Measurements from ENCODE around the gene IGFBP7. TPM values are rescaled to one million over a fixed set of nuclear protein-coding genes. Genes with fewer than 3 reads are reported as not detected.

Gene IGFBP7
- polyA plus RNA-seq, 1 donor = 90.4 TPM

- no peaks in the 10 kb centered on the region for H3K36me3 ChIP-seq (ENCODE audit: control insufficient read depth, insufficient read depth, low read length)
- H3K9me3 ChIP-seq (ENCODE audit: control insufficient read depth, low read depth, low read length) = no peaks in the 10 kb centered on the region
- H3K4me1 ChIP-seq (ENCODE audit: control insufficient read depth, insufficient read depth, low read length) = no peaks in the 10 kb centered on the region
- DNase-seq = no peak
- peaks cover 11% of the 10 kb centered on the region for H3K27me3 ChIP-seq (ENCODE audit: control insufficient read depth, insufficient read depth, low read length)
- no CpG with 5 or more reads among the region's 3 CpGs for WGBS (ENCODE audit: insufficient coverage, low lambda C conversion rate)
- no peak overlapping the region for H3K4me3 ChIP-seq (ENCODE audit: low read length)
- H3K27ac ChIP-seq (ENCODE audit: low read length) = no peak overlapping the region
Observed at GRCh38 chr4:57153207-57153606, 43.0 kb upstream of the IGFBP7 start.

DNA sequence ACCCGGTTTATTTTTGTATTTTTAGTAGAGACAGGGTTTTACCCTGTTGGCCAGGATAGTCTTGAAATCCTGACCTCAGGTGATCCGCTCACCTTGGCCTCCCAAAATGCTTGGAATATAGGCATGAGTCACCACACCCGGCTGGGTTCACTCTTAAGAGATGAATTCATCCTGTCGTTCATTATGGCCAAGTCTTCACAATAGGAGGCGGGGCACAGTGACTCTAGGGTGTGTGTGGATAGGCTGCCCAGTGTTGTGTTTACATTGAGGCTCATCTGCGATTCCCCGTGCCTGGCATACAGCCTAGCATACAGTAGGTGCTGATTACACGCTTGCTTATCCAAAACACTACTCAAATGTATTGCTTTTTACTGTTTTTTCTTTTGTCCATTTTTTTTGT, 41.3 kb upstream of the IGFBP7 start:
- H3K9me3 ChIP-seq (ENCODE audit: control insufficient read depth, low read depth, low read length) = no peaks in the 10 kb centered on the region
- H3K36me3 ChIP-seq (ENCODE audit: control insufficient read depth, insufficient read depth, low read length) = no peaks in the 10 kb centered on the region
- no peaks in the 10 kb centered on the region for H3K4me1 ChIP-seq (ENCODE audit: control insufficient read depth, insufficient read depth, low read length)
- WGBS (ENCODE audit: insufficient coverage, low lambda C conversion rate) = no CpG with 5 or more reads among the region's 8 CpGs
- H3K4me3 ChIP-seq (ENCODE audit: low read length) = no peak overlapping the region
- no peak overlapping the region for H3K27ac ChIP-seq (ENCODE audit: low read length)
- DNase-seq = no peak
- H3K27me3 ChIP-seq (ENCODE audit: control insufficient read depth, insufficient read depth, low read length) = peaks cover 8% of the 10 kb centered on the region

DNA sequence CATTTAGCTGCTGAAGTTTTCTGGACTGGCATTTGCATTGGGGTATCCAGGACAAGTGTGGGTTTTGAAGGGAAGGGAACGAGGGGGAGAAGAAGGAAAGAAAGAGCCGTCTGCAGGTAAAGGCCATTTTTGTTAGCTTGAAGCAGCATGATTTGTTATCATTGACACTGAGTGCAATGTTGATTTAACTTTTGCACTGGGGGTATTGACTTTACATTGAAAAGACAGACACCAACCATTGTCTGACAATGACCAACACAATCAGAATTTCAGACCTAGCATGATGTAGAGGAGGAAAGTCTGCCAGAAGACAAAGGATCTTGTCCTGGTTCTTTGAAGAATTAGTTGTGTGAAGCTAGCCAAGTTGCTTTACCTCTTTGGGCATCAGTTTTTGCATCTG, 39.6 kb upstream of the IGFBP7 start:
- H3K36me3 ChIP-seq (ENCODE audit: control insufficient read depth, insufficient read depth, low read length) = no peaks in the 10 kb centered on the region
- H3K27ac ChIP-seq (ENCODE audit: low read length) = no peak overlapping the region
- no peak for DNase-seq
- WGBS (ENCODE audit: insufficient coverage, low lambda C conversion rate) = 38% methylated on average over 1 of the region's 2 CpGs
- H3K9me3 ChIP-seq (ENCODE audit: control insufficient read depth, low read depth, low read length) = no peaks in the 10 kb centered on the region
- peaks cover 6% of the 10 kb centered on the region for H3K27me3 ChIP-seq (ENCODE audit: control insufficient read depth, insufficient read depth, low read length)
- no peak overlapping the region for H3K4me3 ChIP-seq (ENCODE audit: low read length)
- H3K4me1 ChIP-seq (ENCODE audit: control insufficient read depth, insufficient read depth, low read length) = no peaks in the 10 kb centered on the region

GRCh38 chr4:57148831-57149505, 38.8 kb upstream of the IGFBP7 start:
- H3K9me3 ChIP-seq (ENCODE audit: control insufficient read depth, low read depth, low read length) = no peaks in the 10 kb centered on the region
- WGBS (ENCODE audit: insufficient coverage, low lambda C conversion rate) = no CpG with 5 or more reads among the region's 1 CpG
- no peak overlapping the region for H3K4me3 ChIP-seq (ENCODE audit: low read length)
- no peak overlapping the region for H3K27ac ChIP-seq (ENCODE audit: low read length)
- no peaks in the 10 kb centered on the region for H3K27me3 ChIP-seq (ENCODE audit: control insufficient read depth, insufficient read depth, low read length)
- no peaks in the 10 kb centered on the region for H3K36me3 ChIP-seq (ENCODE audit: control insufficient read depth, insufficient read depth, low read length)
- DNase-seq = no peak
- no peaks in the 10 kb centered on the region for H3K4me1 ChIP-seq (ENCODE audit: control insufficient read depth, insufficient read depth, low read length)

DNA sequence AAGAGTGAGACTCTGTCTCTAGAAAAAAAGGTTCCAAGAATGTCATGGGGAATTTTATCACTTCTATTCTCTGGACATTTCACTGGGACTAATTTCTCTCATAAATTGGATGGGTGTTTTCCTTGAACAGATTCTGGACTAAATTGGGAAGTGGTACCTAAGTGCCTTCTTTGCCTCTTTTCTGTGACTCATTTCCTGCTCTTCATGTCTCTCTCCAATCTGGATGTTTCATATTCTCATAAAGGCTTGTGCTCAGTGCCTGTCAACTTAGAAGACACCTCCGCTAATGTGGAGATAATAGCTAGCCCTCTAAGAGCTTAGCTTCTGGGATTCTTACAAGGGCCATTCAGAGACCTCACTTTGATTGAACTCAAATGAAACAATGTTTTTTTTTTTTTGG, 38.0 kb upstream of the IGFBP7 start:
- no peak for DNase-seq
- Histone ChIP-seq H3K4me3 (ENCODE audit: low read length) (no peak overlapping the region), H3K27ac (ENCODE audit: low read length) (no peak overlapping the region), H3K36me3 (ENCODE audit: control insufficient read depth, insufficient read depth, low read length) (no peaks in the 10 kb centered on the region), H3K27me3 (ENCODE audit: control insufficient read depth, insufficient read depth, low read length) (no peaks in the 10 kb centered on the region), H3K9me3 (ENCODE audit: control insufficient read depth, low read depth, low read length) (no peaks in the 10 kb centered on the region), H3K4me1 (ENCODE audit: control insufficient read depth, insufficient read depth, low read length) (no peaks in the 10 kb centered on the region)
- WGBS (ENCODE audit: insufficient coverage, low lambda C conversion rate) = no CpG with 5 or more reads among the region's 1 CpG

DNA sequence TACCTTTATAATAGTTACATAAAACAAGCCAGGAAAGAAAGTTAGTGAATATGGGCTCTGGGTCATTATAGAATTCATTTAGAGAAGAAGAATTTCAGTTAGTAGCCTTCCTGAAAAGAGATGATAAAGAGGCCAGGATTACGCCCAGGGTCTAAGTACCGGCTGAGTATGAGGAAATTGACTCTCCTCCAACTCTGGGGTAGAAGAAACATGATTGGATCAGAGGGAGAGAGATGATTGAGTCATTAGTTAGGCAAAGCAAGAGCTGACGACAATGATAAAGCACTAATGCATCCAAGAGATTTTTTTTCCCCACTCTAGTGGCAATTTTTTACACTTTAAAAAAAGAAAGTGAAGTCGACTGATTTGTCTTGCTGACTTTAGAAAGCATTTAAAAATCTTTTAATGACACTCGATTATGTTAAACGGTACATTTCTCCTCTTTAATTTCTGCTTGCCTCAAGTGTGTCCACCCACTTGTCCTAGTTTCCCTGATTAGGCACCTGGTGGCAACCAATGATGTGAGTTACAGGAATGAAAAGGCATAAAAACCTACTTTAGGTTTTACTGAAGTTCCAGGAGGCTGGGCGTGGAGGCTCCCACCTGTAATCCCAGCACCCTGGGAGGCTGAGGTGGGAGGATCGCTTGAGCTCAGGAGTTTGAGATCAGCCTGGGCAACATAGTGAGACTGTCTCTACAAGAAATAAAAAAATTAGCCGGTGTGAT, 37.3 kb upstream of the IGFBP7 start:
- DNase-seq = no peak
- Histone ChIP-seq H3K4me1 (ENCODE audit: control insufficient read depth, insufficient read depth, low read length) (no peaks in the 10 kb centered on the region), H3K4me3 (ENCODE audit: low read length) (no peak overlapping the region), H3K27me3 (ENCODE audit: control insufficient read depth, insufficient read depth, low read length) (no peaks in the 10 kb centered on the region), H3K9me3 (ENCODE audit: control insufficient read depth, low read depth, low read length) (no peaks in the 10 kb centered on the region), H3K27ac (ENCODE audit: low read length) (no peak overlapping the region), H3K36me3 (ENCODE audit: control insufficient read depth, insufficient read depth, low read length) (no peaks in the 10 kb centered on the region)
- 90% methylated on average over 5 of the region's 9 CpGs for WGBS (ENCODE audit: insufficient coverage, low lambda C conversion rate)

DNA sequence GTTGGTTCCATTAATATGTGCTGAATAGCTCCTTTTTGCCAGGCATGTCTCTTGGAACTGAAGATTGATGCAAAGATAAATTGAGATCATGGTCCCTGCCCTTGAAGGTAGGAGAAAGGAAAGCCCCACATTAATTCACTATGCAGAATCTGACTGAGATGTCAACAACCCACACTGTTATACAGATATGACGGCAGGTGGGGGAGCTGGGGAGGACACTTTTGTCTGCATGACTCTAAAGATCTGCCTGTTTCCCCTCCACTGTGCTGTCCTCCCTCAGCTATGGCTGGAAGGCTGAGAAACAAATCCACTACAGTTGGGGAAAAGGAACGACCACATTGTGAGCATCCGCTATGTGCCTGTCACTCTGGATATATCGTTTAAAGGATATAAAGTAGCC, 36.3 kb upstream of the IGFBP7 start:
- Histone ChIP-seq H3K4me1 (ENCODE audit: control insufficient read depth, insufficient read depth, low read length) (no peaks in the 10 kb centered on the region), H3K4me3 (ENCODE audit: low read length) (no peak overlapping the region), H3K9me3 (ENCODE audit: control insufficient read depth, low read depth, low read length) (no peaks in the 10 kb centered on the region), H3K27ac (ENCODE audit: low read length) (no peak overlapping the region), H3K36me3 (ENCODE audit: control insufficient read depth, insufficient read depth, low read length) (no peaks in the 10 kb centered on the region), H3K27me3 (ENCODE audit: control insufficient read depth, insufficient read depth, low read length) (no peaks in the 10 kb centered on the region)
- no CpG with 5 or more reads among the region's 4 CpGs for WGBS (ENCODE audit: insufficient coverage, low lambda C conversion rate)
- no peak for DNase-seq

- H3K4me3 ChIP-seq (ENCODE audit: low read length) = no peak overlapping the region
Observed at GRCh38 chr4:57144466-57144865, 34.3 kb upstream of the IGFBP7 start.

DNA sequence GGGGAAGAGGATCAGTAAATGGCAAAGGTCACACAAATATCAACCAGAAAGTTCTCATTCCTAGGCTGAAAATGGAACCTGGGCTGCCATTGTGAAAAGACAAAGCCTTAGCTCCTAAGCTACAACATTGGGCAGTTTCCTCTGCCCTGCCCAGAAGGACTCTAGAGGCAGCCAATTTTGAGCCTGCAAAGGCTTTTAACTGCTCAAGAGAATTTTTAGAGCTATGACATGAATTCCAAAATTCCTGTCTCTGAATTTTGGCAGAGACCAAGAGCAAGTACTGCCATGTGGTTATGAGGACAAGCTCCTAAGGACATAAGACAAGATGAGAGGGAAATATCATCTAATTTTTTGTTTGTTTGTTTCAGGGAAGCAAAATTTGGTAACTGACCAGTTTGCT, 29.6 kb upstream of the IGFBP7 start:
- Histone ChIP-seq H3K9me3 (ENCODE audit: control insufficient read depth, low read depth, low read length) (no peaks in the 10 kb centered on the region), H3K4me1 (ENCODE audit: control insufficient read depth, insufficient read depth, low read length) (no peaks in the 10 kb centered on the region), H3K4me3 (ENCODE audit: low read length) (no peak overlapping the region), H3K27me3 (ENCODE audit: control insufficient read depth, insufficient read depth, low read length) (no peaks in the 10 kb centered on the region), H3K36me3 (ENCODE audit: control insufficient read depth, insufficient read depth, low read length) (no peaks in the 10 kb centered on the region), H3K27ac (ENCODE audit: low read length) (no peak overlapping the region)
- DNase-seq = no peak

More at GRCh38 chr4:57144466-57144865, 34.3 kb upstream of the IGFBP7 start:
- H3K27ac ChIP-seq (ENCODE audit: low read length) = no peak overlapping the region
- WGBS (ENCODE audit: insufficient coverage, low lambda C conversion rate) = no CpG with 5 or more reads among the region's 2 CpGs
- H3K9me3 ChIP-seq (ENCODE audit: control insufficient read depth, low read depth, low read length) = no peaks in the 10 kb centered on the region
- no peaks in the 10 kb centered on the region for H3K36me3 ChIP-seq (ENCODE audit: control insufficient read depth, insufficient read depth, low read length)
- no peaks in the 10 kb centered on the region for H3K27me3 ChIP-seq (ENCODE audit: control insufficient read depth, insufficient read depth, low read length)
- no peaks in the 10 kb centered on the region for H3K4me1 ChIP-seq (ENCODE audit: control insufficient read depth, insufficient read depth, low read length)
- no peak for DNase-seq

DNA sequence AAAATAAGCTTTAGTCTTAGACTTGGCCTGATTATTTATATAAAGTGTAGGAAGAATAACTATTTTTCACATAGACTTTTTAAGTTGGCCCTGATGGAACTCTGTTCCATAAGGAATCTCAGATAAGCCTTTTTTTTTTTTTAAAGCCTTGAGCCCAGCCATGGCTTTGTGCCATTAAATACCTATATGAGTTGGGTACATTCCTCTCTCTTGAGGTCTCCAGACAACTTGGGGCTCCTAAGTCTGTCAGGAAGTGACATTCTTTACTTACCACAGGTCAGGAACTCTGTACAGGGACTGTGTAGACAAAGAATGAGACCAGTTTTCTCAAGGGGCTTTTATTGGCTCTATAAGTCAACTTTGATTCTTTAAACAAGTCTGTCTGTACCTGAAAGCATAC, 27.1 kb upstream of the IGFBP7 start:
- no peak overlapping the region for H3K27ac ChIP-seq (ENCODE audit: low read length)
- H3K4me3 ChIP-seq (ENCODE audit: low read length) = no peak overlapping the region
- no peaks in the 10 kb centered on the region for H3K4me1 ChIP-seq (ENCODE audit: control insufficient read depth, insufficient read depth, low read length)
- DNase-seq = no peak
- H3K9me3 ChIP-seq (ENCODE audit: control insufficient read depth, low read depth, low read length) = no peaks in the 10 kb centered on the region
- H3K27me3 ChIP-seq (ENCODE audit: control insufficient read depth, insufficient read depth, low read length) = no peaks in the 10 kb centered on the region
- H3K36me3 ChIP-seq (ENCODE audit: control insufficient read depth, insufficient read depth, low read length) = no peaks in the 10 kb centered on the region

GRCh38 chr4:57136281-57136680, 26.1 kb upstream of the IGFBP7 start:
- H3K4me3 ChIP-seq (ENCODE audit: low read length) = no peak overlapping the region
- H3K27ac ChIP-seq (ENCODE audit: low read length) = no peak overlapping the region
- no peaks in the 10 kb centered on the region for H3K9me3 ChIP-seq (ENCODE audit: control insufficient read depth, low read depth, low read length)
- H3K27me3 ChIP-seq (ENCODE audit: control insufficient read depth, insufficient read depth, low read length) = no peaks in the 10 kb centered on the region
- no peaks in the 10 kb centered on the region for H3K36me3 ChIP-seq (ENCODE audit: control insufficient read depth, insufficient read depth, low read length)
- H3K4me1 ChIP-seq (ENCODE audit: control insufficient read depth, insufficient read depth, low read length) = no peaks in the 10 kb centered on the region
- DNase-seq = no peak

Data from large intestine (tissue), 3 donors.